ENCODE measurements around the gene MTG2.

The MTG2 gene

DNA sequence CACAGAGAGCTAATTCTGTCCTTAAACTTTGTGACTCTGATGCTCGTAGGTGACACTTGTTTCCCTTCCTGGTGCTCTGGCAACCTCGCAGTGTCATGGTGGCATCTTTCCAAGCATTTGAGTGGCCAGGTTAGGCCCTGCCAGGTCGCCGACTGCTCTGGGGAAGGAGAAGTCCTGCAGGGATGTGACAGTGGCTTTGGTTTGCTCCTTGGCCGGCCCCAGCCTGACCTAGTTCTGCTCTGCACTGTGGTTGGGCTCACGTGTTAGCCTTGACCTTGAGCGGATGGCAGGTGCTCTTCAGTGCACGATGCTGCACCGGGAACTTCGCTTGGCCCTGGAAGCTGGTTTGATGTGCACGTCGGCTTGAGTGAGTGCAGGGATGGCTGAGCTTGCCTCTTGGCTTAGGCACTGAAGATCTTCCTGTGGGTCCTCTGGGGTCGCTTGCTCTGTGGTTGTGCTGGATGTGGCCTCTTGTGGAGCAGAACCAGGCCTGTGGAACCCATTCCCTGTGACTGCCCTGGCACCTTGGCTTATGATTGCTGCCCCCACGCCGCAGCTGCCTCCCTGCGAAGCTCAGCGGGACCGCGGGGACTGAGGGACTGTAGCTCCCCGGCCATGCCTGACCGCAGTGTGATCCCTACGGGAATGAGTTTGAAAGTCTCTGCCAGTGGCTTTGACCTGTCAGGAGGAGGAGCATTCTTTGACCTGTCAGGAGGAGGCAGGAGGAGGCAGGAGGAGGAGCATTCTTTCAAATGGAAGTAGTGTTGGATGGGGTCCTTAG is 64.2 kb downstream of the MTG2 start:
- H3K9me3 ChIP-seq (replicated peaks; ENCODE audit: insufficient read depth, low read length): no peaks in the 10 kb centered on the region
- H3K4me3 ChIP-seq (ENCODE audit: low read length): no peak overlapping the region
- no peaks in the 10 kb centered on the region for H3K27me3 ChIP-seq (replicated peaks; ENCODE audit: insufficient read depth, low read length)
- no peaks in the 10 kb centered on the region for H3K4me1 ChIP-seq (ENCODE audit: low read length)
- no peaks in the 10 kb centered on the region for H4K20me1 ChIP-seq (ENCODE audit: insufficient read depth, low read length)
- no peaks in the 10 kb centered on the region for H3F3A ChIP-seq (ENCODE audit: insufficient read depth, low read length)
- H2AFZ ChIP-seq (ENCODE audit: low read length): no peak overlapping the region
- no peaks in the 10 kb centered on the region for H3K9me2 ChIP-seq (replicated peaks; ENCODE audit: insufficient read depth, low read length)
- H3K4me2 ChIP-seq (ENCODE audit: low read depth, low read length): no peak overlapping the region
- TF ChIP-seq EZH2 (optimal IDR thresholded peaks at IDR 0.05; ENCODE audit: low read depth, low read length): no peak
- TF ChIP-seq EZH2phosphoT487 (IDR thresholded peaks at IDR 0.05; ENCODE audit: low read length): no peak
- TF ChIP-seq, protein P1, sequence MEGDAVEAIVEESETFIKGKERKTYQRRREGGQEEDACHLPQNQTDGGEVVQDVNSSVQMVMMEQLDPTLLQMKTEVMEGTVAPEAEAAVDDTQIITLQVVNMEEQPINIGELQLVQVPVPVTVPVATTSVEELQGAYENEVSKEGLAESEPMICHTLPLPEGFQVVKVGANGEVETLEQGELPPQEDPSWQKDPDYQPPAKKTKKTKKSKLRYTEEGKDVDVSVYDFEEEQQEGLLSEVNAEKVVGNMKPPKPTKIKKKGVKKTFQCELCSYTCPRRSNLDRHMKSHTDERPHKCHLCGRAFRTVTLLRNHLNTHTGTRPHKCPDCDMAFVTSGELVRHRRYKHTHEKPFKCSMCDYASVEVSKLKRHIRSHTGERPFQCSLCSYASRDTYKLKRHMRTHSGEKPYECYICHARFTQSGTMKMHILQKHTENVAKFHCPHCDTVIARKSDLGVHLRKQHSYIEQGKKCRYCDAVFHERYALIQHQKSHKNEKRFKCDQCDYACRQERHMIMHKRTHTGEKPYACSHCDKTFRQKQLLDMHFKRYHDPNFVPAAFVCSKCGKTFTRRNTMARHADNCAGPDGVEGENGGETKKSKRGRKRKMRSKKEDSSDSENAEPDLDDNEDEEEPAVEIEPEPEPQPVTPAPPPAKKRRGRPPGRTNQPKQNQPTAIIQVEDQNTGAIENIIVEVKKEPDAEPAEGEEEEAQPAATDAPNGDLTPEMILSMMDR (IDR thresholded peaks at IDR 0.05; ENCODE audit: low read length): no peak
- H3K27ac ChIP-seq (ENCODE audit: low read length): no peak overlapping the region
- no peak for DNase-seq
- H3K79me2 ChIP-seq (ENCODE audit: low read length): peaks cover 65% of the 10 kb centered on the region
- H3K36me3 ChIP-seq (replicated peaks; ENCODE audit: insufficient read depth, low read length): no peaks in the 10 kb centered on the region
- H3K9ac ChIP-seq (ENCODE audit: low read length): no peak overlapping the region

DNA sequence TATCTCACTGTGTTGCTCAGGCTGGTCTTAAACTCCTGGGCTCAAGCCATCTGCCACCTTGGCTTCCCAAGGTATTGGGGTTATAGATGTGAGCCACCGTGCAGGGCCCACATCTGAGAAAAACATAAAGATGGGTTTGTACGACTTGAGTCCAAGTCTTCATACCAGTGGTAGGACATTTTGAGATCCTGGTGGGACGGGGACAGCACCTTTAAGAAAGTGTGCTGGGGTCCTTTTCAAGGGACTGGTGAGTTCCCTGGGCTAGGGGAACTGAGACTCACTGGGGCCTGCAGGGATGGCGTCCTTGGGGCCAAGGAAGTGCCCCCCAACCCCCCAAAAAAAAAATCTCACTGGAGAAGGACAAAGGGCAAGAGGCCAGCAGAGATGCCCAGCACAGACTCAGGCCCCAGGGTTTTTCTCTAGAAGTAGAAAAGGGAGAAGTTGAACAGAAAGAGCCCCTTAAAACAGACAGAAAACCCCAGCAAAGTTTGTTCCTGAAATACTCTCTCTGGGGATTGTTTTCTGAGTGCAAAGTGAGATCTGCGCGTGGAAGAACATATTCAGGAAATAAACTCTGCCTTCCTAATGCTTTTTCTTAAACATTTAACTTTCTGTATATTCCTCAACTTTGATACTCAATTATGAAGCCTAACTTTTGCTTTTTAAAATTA is 66.2 kb downstream of the MTG2 start:
- TF ChIP-seq EZH2 (optimal IDR thresholded peaks at IDR 0.05; ENCODE audit: low read depth, low read length) (no peak), EZH2phosphoT487 (IDR thresholded peaks at IDR 0.05; ENCODE audit: low read length) (no peak)
- TF ChIP-seq, protein P1 (IDR thresholded peaks at IDR 0.05; ENCODE audit: low read length): no peak
- peaks cover 55% of the 10 kb centered on the region for H3K79me2 ChIP-seq (ENCODE audit: low read length)
- H3F3A ChIP-seq (ENCODE audit: insufficient read depth, low read length): no peaks in the 10 kb centered on the region
- no peaks in the 10 kb centered on the region for H3K4me1 ChIP-seq (ENCODE audit: low read length)
- DNase-seq: no peak
- no peak overlapping the region for H3K27ac ChIP-seq (ENCODE audit: low read length)
- no peaks in the 10 kb centered on the region for H3K27me3 ChIP-seq (replicated peaks; ENCODE audit: insufficient read depth, low read length)
- no peaks in the 10 kb centered on the region for H3K9me2 ChIP-seq (replicated peaks; ENCODE audit: insufficient read depth, low read length)
- H4K20me1 ChIP-seq (ENCODE audit: insufficient read depth, low read length): no peaks in the 10 kb centered on the region
- H3K9ac ChIP-seq (ENCODE audit: low read length): no peak overlapping the region
- H3K9me3 ChIP-seq (replicated peaks; ENCODE audit: insufficient read depth, low read length): no peaks in the 10 kb centered on the region
- H3K36me3 ChIP-seq (replicated peaks; ENCODE audit: insufficient read depth, low read length): no peaks in the 10 kb centered on the region
- H3K4me2 ChIP-seq (ENCODE audit: low read depth, low read length): no peak overlapping the region
- no peak overlapping the region for H3K4me3 ChIP-seq (ENCODE audit: low read length)
- H2AFZ ChIP-seq (ENCODE audit: low read length): no peak overlapping the region

DNA sequence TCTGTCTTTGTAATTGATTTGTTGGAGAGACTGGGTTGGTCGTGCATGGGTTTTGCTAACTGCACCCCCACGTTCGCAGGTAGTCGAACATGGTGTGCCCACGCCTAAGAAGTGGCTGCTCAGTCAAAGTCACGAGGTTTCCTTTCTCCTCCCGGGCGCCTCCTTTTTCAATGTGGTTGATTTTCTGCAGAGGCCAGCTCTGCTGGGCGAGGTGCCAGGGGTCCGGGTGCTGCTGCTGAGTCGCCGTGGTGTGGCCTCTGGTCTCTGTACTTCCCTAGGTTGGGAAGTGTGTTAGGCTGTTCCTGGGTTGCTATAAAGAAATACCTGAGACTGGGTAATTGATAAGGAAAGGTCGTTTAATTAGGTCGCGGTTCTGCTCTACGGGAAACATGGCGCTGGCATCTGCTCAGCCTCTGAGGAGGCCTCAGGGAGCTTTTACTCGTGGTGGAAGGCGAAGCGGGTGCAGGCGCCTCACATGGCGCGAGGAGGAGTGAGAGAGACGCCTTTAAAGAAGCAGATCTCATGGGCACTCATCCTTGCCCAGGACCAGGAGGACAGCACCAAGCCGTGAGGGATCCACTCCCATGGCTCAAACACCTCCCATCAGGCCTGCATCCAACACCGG is 69.6 kb downstream of the MTG2 start:
- no peak overlapping the region for H3K4me2 ChIP-seq (ENCODE audit: low read depth, low read length)
- TF ChIP-seq, protein P1 (IDR thresholded peaks at IDR 0.05; ENCODE audit: low read length): no peak
- no peak for TF ChIP-seq EZH2phosphoT487 (IDR thresholded peaks at IDR 0.05; ENCODE audit: low read length)
- TF ChIP-seq EZH2 (optimal IDR thresholded peaks at IDR 0.05; ENCODE audit: low read depth, low read length): no peak
- H3K9ac ChIP-seq (ENCODE audit: low read length): no peak overlapping the region
- H3K4me1 ChIP-seq (ENCODE audit: low read length): no peaks in the 10 kb centered on the region
- no peaks in the 10 kb centered on the region for H3K27me3 ChIP-seq (replicated peaks; ENCODE audit: insufficient read depth, low read length)
- H2AFZ ChIP-seq (ENCODE audit: low read length): no peak overlapping the region
- H3F3A ChIP-seq (ENCODE audit: insufficient read depth, low read length): no peaks in the 10 kb centered on the region
- H3K9me3 ChIP-seq (replicated peaks; ENCODE audit: insufficient read depth, low read length): no peaks in the 10 kb centered on the region
- H3K9me2 ChIP-seq (replicated peaks; ENCODE audit: insufficient read depth, low read length): no peaks in the 10 kb centered on the region
- peaks cover 26% of the 10 kb centered on the region for H3K79me2 ChIP-seq (ENCODE audit: low read length)
- no peak for DNase-seq
- H4K20me1 ChIP-seq (ENCODE audit: insufficient read depth, low read length): no peaks in the 10 kb centered on the region
- no peak overlapping the region for H3K4me3 ChIP-seq (ENCODE audit: low read length)
- H3K36me3 ChIP-seq (replicated peaks; ENCODE audit: insufficient read depth, low read length): no peaks in the 10 kb centered on the region
- H3K27ac ChIP-seq (ENCODE audit: low read length): no peak overlapping the region

Measured in MM.1S (cell line).